Sigmoid colon (tissue), 7 donors: Measurements from ENCODE around the gene LCE3B. TPM values are rescaled to one million over a fixed set of nuclear protein-coding genes. Genes with fewer than 3 reads are reported as not detected.

Experiments used
- DNase-seq: peaks from one replicate; pipeline ENCODE4 v3.0.0-alpha.2; 2019
- H3K27ac ChIP-seq, 4 donors: fragments of 200-600 bp; sonication (generic); one replicate each; pipeline ENCODE4 v1.5.1; 2016 to 2019; ENCODE audit warnings: mild to moderate bottlenecking in 1 of 4
- H3K27me3 ChIP-seq, 3 donors: fragments of 200-600 bp; sonication (generic); one replicate each; pipeline ENCODE4 v1.5.1; 2019; ENCODE audit warnings: mild to moderate bottlenecking in 1 of 3
- H3K36me3 ChIP-seq, 4 donors: fragments of 200-600 bp; sonication (generic); one replicate each; pipeline ENCODE4 v1.5.1; 2016 to 2019
- H3K4me1 ChIP-seq, 4 donors: fragments of 200-600 bp; sonication (generic); one replicate each; pipeline ENCODE4 v1.5.1; 2017 to 2019
- H3K4me3 ChIP-seq, 4 donors: fragments of 200-600 bp; sonication (generic); one replicate each; pipeline ENCODE4 v1.5.1; 2017 to 2019; ENCODE audit warnings: mild to moderate bottlenecking in 2 of 4, moderate library complexity in 1 of 4
- H3K9me3 ChIP-seq, 4 donors: fragments of 200-600 bp in 3 of 4; sonication (generic) in 3 of 4; one replicate each; pipeline versions ENCODE4 v1.5.1 to v1.6.1; 2013 to 2019
- EP300 ChIP-seq, 4 donors: sonication (generic); formaldehyde crosslinking; IDR thresholded peaks; one replicate each; pipeline ENCODE4 v1.6.1; 2017; ENCODE audit warnings: antibody characterized with exemption in 4 of 4
- POLR2A ChIP-seq, 2 donors: fragments of 450-650 bp; IDR thresholded peaks; one replicate each; pipeline ENCODE4 v1.6.1; 2016; ENCODE audit warnings: antibody characterized with exemption in 2 of 2, mild to moderate bottlenecking in 2 of 2, moderate library complexity in 2 of 2
- POLR2AphosphoS5 ChIP-seq, 4 donors: sonication (generic); formaldehyde crosslinking; IDR thresholded peaks; one replicate each; pipeline ENCODE4 v1.6.1; 2017; ENCODE audit warnings: antibody characterized with exemption in 4 of 4
- WGBS, 2 donors: extraction: QIAGEN DNeasy Blood & Tissue Kit; methylation state at CpG; one replicate each; pipeline ENCODE4 v1.1.7; 2013; 5-methylcytosine and 5-hydroxymethylcytosine counted together
- intact Hi-C: fragments of 100-400 bp; cut with DNase I; formaldehyde crosslinking; loops from one replicate; pipeline ENCODE4 v1.15.1; 2023
- polyA plus RNA-seq, 3 donors: library from polyadenylated mRNA; stranded (reverse); fragments of 200-250 nt; gene quantifications; one replicate each; pipeline ENCODE4 v1.2.3, GENCODE V29; 2013
- total RNA-seq, 4 donors: library from RNA; depleted of rRNA; stranded (reverse); fragments of >200 nt; gene quantifications; one replicate each; pipeline ENCODE4 v1.1.0, GENCODE V29; 2016
- TF ChIP-seq, protein P1 (sequence below), 4 experiments: fragments of 450-650 bp in 3 of 4; fragments of 200-600 bp in 1 of 4; IDR thresholded peaks; one replicate each; pipeline ENCODE4 v1.5.1; 2016 to 2019; ENCODE audit warnings: antibody characterized with exemption in 4 of 4, mild to moderate bottlenecking in 3 of 4, moderate library complexity in 2 of 4
- donor health status: healthy with polysubstance abuse.
- donor health status: Bipolar disorder and iron deficiency.
- donor health status: healthy.

LCE3B gene
- total and polyA plus RNA-seq, 7 donors: not detected

DNA sequence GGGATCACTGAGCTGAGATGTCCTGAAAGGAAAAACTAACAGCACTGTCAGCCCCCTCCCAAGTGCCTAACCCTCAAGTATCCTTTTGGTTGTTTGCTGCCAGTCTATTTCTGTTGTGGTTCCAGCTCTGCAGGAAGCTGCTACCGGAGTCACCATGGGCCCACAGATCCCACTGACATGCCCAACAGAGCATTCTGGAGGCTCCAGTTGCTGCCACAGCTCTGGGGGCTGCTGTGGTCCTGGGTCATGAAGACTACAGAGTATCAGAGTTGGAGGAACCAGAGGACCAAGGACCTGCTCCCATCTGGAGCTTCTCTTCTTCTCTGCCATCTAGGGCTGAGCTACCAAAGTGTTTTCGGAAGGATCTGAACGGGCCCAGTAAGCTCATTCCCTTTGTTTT lies 8.4 kb downstream of the LCE3B start:
- Histone ChIP-seq H3K4me3 (no peak overlapping the region), H3K27ac (no peak overlapping the region), H3K4me1 (no peaks in the 10 kb centered on the region), H3K27me3 (peaks cover 0 to 6% (median 0%) of the 10 kb centered on the region in 3 donors), H3K9me3 (peaks cover 0 to 15% (median 9%) of the 10 kb centered on the region in 4 donors), H3K36me3 (no peaks in the 10 kb centered on the region)
- no peak for DNase-seq
- TF ChIP-seq, protein P1, sequence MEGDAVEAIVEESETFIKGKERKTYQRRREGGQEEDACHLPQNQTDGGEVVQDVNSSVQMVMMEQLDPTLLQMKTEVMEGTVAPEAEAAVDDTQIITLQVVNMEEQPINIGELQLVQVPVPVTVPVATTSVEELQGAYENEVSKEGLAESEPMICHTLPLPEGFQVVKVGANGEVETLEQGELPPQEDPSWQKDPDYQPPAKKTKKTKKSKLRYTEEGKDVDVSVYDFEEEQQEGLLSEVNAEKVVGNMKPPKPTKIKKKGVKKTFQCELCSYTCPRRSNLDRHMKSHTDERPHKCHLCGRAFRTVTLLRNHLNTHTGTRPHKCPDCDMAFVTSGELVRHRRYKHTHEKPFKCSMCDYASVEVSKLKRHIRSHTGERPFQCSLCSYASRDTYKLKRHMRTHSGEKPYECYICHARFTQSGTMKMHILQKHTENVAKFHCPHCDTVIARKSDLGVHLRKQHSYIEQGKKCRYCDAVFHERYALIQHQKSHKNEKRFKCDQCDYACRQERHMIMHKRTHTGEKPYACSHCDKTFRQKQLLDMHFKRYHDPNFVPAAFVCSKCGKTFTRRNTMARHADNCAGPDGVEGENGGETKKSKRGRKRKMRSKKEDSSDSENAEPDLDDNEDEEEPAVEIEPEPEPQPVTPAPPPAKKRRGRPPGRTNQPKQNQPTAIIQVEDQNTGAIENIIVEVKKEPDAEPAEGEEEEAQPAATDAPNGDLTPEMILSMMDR (IDR thresholded peaks at IDR 0.05): no peak
- no peak for TF ChIP-seq EP300 (IDR thresholded peaks at IDR 0.05)
- 54 to 77% methylated on average over 3 of the region's 3 CpGs for WGBS, 2 donors
- intact Hi-C loops: loop anchor here (5.0 kb wide), 1 partner anchor 40 kb away; the partner anchor contains the start of gene LCE3D

DNA sequence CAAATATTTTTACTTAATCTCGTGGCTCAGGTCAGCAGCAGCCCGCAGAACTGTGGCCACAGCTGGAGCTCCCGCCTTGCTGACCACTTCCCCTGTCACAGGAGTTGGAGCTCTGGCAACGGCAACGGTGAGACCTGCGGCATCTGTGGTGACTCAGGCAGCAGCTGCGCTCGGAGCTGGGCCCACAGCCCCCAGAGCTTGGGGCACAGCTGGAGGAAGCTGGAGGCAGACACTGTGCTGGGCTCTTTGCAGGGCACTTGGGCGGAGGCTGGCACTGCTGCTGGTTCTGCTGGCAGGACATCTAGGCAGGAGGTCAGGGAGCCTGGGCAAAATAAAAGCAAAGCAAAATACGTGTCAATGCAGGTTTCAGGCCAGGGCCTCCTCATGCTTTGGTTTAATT lies 9.2 kb downstream of the LCE3B start, which contains the start of gene LCE3A:
Gene LCE3A (minus strand): TSS at position 301 of the 400 bp plus-strand sequence. CDS start 0 bp downstream, at position 301.
- H3K36me3 ChIP-seq: no peaks in the 10 kb centered on the region
- WGBS, 2 donors: 47 to 62% methylated on average over 10 of the region's 10 CpGs
- H3K4me3 ChIP-seq: no peak within 1 kb of the TSS
- TF ChIP-seq EP300 (IDR thresholded peaks at IDR 0.05) (no peak), POLR2A (IDR thresholded peaks at IDR 0.05) (no peak), POLR2AphosphoS5 (IDR thresholded peaks at IDR 0.05) (no peak)
- TF ChIP-seq, protein P1 (IDR thresholded peaks at IDR 0.05): no peak
- DNase-seq: no peak
- peaks cover 0 to 11% (median 7%) of the 10 kb centered on the region in 4 donors for H3K9me3 ChIP-seq
- intact Hi-C loops: loop anchor here (5.0 kb wide), 1 partner anchor 41 kb away; the partner anchor contains the start of gene LCE3D
- H3K4me1 ChIP-seq: no peaks in the 10 kb centered on the region
- peaks cover 0 to 6% (median 0%) of the 10 kb centered on the region in 3 donors for H3K27me3 ChIP-seq
- no peak within 1 kb of the TSS for H3K27ac ChIP-seq

DNA sequence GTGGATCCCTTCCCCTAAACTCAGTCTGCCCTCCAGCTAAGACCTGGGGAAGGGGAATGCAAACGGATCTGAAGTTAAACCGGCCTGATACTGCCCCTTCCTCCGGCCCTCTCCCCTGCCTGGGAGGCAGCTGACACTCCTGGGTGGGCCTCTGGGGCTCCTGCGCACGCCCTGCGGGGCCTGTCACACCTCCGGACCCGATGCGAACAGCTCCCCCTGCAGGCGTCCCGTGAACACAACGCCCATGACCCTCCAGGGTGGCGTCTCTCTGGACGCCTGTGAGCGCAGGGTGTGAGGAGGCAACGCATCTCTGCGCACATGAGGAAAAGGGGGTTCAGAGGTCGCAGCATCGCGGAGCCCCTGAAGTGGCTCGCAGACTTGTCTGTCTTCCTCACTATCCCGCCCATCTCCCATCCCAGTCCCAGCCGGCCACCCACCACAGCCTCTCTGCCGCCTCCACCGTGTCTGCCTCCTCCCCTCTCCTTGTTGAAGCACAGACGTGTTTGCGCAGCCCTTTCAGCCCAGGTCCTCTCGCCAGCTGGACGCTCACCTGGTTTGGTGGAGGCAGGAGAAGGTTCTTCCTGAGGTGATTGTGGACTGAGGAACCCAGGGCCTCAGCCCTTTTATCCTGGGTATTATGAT lies 9.7 kb downstream of the LCE3B start:
- 20 to 25% methylated on average over 29 of the region's 29 CpGs for WGBS, 2 donors
- no peak overlapping the region for H3K27ac ChIP-seq
- no peaks in the 10 kb centered on the region for H3K36me3 ChIP-seq
- peaks cover 0 to 6% (median 0%) of the 10 kb centered on the region in 3 donors for H3K27me3 ChIP-seq
- no peak for DNase-seq
- no peak for TF ChIP-seq POLR2AphosphoS5 (IDR thresholded peaks at IDR 0.05)
- TF ChIP-seq, protein P1 (IDR thresholded peaks at IDR 0.05): no peak
- TF ChIP-seq EP300 (IDR thresholded peaks at IDR 0.05): no peak
- TF ChIP-seq POLR2A (IDR thresholded peaks at IDR 0.05): no peak
- intact Hi-C loops: loop anchor here (5.0 kb wide), 1 partner anchor 41 kb away; the partner anchor contains the start of gene LCE3D
- peaks cover 0 to 10% (median 5%) of the 10 kb centered on the region in 4 donors for H3K9me3 ChIP-seq
- H3K4me1 ChIP-seq: no peaks in the 10 kb centered on the region
- no peak overlapping the region for H3K4me3 ChIP-seq

DNA sequence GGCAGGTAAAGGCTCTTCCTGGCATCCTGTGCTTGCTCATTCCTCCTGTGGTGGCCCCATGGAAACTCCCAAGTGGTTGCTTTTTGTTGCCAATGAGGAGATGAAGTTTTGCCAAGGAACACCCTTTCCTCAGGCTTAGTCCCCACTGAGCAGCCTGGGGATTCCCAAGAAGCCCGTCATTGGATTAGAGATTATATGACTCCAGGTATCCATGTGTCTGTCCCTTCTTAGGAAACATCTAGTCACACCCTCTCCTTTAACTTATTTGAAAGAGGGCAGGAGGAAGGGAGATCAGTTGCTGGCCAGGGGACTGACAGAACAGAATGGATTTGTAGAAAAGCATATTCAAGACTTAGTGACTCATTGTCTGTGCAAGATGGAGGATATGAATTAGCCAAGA lies 13.1 kb downstream of the LCE3B start:
- no peaks in the 10 kb centered on the region for H3K36me3 ChIP-seq
- H3K27ac ChIP-seq: no peak overlapping the region
- 61 to 87% methylated on average over 1 of the region's 1 CpG for WGBS, 2 donors
- DNase-seq: no peak
- no peak for TF ChIP-seq EP300 (IDR thresholded peaks at IDR 0.05)
- TF ChIP-seq, protein P1 (IDR thresholded peaks at IDR 0.05): no peak
- no peak for TF ChIP-seq POLR2AphosphoS5 (IDR thresholded peaks at IDR 0.05)
- no peak for TF ChIP-seq POLR2A (IDR thresholded peaks at IDR 0.05)
- H3K4me1 ChIP-seq: no peaks in the 10 kb centered on the region
- H3K27me3 ChIP-seq: peaks cover 0 to 6% (median 0%) of the 10 kb centered on the region in 3 donors
- no peaks in the 10 kb centered on the region for H3K9me3 ChIP-seq
- intact Hi-C loops: no loop called here
- no peak overlapping the region for H3K4me3 ChIP-seq
